ES-I3 (cell line): ENCODE data around the gene ORAI3.

Experiments
- H3K36me3 ChIP-seq: 2 replicates; pipeline ENCODE4 v1.6.1; 2013; ENCODE audit warnings: mild to moderate bottlenecking, low read length, control low read depth, moderate library complexity; ENCODE audit not compliant: insufficient read depth
- H3K4me1 ChIP-seq: 2 replicates; pipeline ENCODE4 v1.6.1; 2013; ENCODE audit warnings: mild to moderate bottlenecking, control low read depth, low read length; ENCODE audit not compliant: insufficient read depth
- H3K9ac ChIP-seq: 2 replicates; pipeline ENCODE4 v1.6.1; 2013; ENCODE audit warnings: low read depth, mild to moderate bottlenecking, low read length, moderate library complexity
- H3K9me3 ChIP-seq: 2 replicates; pipeline ENCODE4 v1.6.1; 2013; ENCODE audit warnings: mild to moderate bottlenecking, low read length, moderate library complexity; ENCODE audit not compliant: control insufficient read depth, insufficient read depth

The ORAI3 gene

DNA sequence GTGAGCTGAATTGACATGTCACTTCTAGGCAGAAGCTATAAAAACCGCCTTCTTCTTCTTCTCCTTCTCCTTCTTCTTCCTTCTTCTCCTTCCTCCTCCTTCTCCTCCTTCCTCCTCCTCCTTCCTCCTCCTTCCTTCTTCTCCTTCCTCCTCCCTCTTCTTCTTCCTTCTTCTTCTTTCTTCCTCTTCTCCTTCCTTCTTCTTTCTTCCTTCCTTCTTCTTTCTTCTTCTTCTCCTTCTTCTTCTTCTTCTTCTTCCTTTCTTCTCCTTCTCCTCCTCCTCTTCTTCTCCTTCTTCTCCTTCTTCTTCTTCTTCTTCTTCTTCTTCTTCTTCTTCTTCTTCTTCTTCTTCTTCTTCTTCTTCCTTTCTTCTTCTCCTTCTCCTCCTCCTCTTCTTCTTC, 30.3 kb upstream of the ORAI3 start:
- no peaks in the 10 kb centered on the region for H3K9me3 ChIP-seq
- no peaks in the 10 kb centered on the region for H3K36me3 ChIP-seq
- no peak overlapping the region for H3K9ac ChIP-seq
- H3K4me1 ChIP-seq = peaks cover 3% of the 10 kb centered on the region; the same call in 1 of the 2 replicates

DNA sequence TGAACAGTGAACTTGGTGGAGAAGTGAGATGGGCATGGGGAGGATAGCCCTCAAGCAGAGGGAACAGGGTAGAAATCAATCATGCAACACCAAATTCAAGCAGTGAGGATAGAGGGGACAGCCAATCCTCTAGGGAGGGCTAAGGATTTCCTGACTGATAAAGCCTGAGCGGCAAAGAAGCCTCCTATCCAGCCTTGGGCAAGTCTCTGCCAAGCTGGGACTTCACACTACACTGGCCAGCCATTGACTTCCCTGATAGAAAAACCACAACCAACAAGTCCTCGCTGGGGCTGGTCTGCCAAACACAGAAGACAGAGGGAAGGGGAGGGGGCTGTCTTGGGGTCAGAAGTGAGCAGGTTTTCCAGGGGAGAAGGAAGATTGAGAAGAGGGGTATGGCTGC, 28.0 kb upstream of the ORAI3 start:
- Histone ChIP-seq H3K4me1 (peaks cover 3% of the 10 kb centered on the region; the same call in 1 of the 2 replicates), H3K9ac (no peak overlapping the region)

DNA sequence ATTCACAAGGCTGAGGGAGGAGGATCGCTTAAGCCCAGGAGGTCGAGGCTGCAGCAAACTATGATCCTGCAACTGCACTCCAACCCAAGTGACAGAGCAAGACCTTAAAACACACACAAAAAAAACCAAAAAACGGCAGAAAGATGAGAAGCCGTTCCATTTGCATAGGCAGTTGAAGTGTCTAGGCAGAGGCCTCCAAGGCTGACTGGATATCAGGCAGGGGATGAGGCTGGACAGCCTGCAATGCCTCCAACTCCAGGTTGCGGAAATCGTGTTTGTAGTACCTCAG, 27.5 kb upstream of the ORAI3 start:
- H3K36me3 ChIP-seq = no peaks in the 10 kb centered on the region
- H3K4me1 ChIP-seq = no peaks in the 10 kb centered on the region; the same call in 1 of the 2 replicates
- peak overlapping the region; percentile 85; the same call in 1 of the 2 replicates for H3K9ac ChIP-seq
- no peaks in the 10 kb centered on the region for H3K9me3 ChIP-seq

More for the DNA sequence above, 28.0 kb upstream of the ORAI3 start:
- Histone ChIP-seq H3K36me3 (no peaks in the 10 kb centered on the region), H3K9me3 (no peaks in the 10 kb centered on the region)

DNA sequence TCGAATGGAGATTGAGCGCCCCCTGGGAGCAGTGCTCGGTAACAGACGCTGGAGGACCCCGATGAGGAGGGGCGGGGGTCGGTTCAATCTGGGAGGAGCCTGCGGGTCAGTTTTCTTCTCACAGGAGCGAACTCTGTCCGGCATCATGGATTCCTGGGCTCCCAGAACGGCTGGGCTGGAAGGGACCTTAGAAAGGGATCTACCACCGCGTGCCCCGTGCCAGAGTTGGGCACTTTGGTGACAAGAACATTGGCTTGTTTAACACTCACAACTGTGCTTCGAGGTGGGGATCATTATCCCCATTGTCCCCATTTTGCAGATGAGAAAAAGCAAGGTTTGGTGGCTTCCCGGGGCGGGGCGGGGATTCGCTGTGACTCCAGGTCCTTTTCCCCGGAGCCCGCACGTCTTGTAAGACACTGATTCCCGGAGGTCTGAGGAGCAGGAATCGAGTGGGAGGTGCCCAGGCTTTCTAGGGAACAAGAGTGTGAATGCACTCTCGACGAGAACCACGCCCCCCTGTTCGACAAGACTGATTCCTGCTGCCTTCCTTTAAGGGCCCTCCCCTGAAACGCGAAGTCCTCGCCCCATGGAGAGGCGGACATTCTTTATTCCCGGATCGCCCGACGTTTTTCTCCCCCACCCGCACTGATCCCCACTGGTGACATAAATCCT, 27.0 kb upstream of the ORAI3 start:
- no peaks in the 10 kb centered on the region for H3K36me3 ChIP-seq
- H3K9ac ChIP-seq = peak overlapping the region; percentile 85
- H3K9me3 ChIP-seq = no peaks in the 10 kb centered on the region
- no peaks in the 10 kb centered on the region; the same call in 1 of the 2 replicates for H3K4me1 ChIP-seq

DNA sequence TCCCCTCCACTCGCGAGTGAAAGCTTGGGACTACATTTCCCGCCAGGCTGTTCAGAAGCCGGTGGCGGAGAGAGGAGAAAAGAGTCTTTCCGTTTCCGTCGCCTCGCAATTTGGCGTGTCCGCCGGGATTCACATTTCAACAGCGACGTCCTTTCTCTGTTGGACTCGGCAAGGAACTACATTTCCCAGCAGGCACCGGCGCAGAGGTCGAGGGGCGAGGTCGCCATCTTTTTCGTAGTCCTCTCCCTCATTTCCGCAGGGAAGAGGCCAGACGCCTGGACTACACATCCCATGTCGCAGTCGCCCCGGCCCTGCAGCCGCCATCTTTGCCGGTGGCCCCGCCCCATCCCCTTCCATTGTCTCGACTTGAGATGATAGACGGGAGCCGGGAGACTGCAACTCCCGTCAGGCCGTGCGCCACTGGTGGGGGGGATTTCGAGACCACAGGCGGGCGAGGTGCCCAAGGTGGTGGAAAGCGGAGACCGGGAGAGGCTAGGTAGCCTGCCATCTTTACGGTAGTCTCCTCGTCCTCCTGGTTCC, 26.4 kb upstream of the ORAI3 start:
- H3K36me3 ChIP-seq = no peaks in the 10 kb centered on the region
- H3K9ac ChIP-seq = peak overlapping the region; percentile 85
- H3K4me1 ChIP-seq = no peaks in the 10 kb centered on the region; the same call in 1 of the 2 replicates
- no peaks in the 10 kb centered on the region for H3K9me3 ChIP-seq

DNA sequence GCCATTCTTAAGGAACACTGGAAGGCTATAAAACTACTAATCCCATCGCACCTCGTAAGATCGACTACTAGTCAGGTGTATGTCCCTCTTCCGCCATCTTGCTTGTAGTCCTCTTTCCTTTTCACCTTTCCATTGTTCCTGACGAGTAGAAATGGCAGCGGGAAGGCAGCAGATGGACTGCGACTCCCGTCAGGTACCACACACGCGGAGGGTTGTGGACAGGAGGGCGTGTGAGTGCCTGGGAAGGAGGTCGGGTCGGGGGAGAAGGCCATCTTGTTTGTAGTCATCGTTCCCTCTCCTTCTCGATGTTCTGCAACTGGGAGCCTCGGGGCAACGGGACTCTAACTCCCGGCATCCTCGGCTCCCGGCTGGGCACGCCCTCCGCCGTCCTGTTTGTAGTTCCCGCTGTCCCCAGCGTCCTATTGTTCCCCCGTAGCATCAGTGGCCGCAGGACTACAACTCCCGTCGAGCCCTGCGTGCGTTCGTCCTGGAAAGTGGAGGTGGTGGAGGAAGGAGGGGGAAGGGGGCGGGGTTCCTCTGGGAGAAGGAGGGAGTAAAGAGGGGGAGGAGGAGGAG, 25.8 kb upstream of the ORAI3 start:
- Histone ChIP-seq H3K9me3 (no peaks in the 10 kb centered on the region), H3K9ac (peak overlapping the region; percentile 65), H3K36me3 (no peaks in the 10 kb centered on the region), H3K4me1 (no peaks in the 10 kb centered on the region; the same call in 1 of the 2 replicates)

DNA sequence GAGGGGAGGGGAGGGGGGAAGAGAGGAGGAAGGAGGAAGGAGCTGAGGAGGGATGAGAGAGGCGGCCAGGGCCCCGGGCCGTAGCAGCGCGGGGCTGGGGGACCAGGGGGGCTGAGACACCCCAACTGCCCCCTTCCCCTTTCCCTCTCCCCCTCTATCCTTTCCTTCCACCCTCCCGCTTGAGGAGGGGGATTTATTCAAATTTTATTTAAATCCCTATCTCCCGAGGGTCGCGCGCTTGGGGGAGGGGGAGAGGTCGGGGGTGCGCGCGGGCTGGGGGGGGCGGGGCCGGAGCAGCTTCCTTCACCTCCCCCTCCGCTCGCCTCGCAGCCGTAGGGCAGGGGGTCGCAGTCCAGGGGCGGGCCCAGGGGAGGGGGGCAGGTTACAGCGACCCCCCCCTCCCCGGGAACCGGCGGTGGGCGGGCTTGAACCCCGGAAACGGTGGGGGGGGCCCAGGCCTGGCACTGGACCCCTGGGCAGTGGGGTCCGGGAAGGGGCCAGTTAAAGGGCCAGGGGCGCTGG, 25.3 kb upstream of the ORAI3 start, which contains the start of gene FBXL19:
FBXL19 (plus strand) TSS at position 19 of the 522 bp plus-strand sequence. CDS start 2,183 bp downstream, outside the sequence.
- no peaks in the 10 kb centered on the region for H3K36me3 ChIP-seq
- peak within 1 kb of the TSS; percentile 85 for H3K9ac ChIP-seq
- H3K4me1 ChIP-seq = no peaks in the 10 kb centered on the region; the same call in 1 of the 2 replicates
- H3K9me3 ChIP-seq = no peaks in the 10 kb centered on the region

DNA sequence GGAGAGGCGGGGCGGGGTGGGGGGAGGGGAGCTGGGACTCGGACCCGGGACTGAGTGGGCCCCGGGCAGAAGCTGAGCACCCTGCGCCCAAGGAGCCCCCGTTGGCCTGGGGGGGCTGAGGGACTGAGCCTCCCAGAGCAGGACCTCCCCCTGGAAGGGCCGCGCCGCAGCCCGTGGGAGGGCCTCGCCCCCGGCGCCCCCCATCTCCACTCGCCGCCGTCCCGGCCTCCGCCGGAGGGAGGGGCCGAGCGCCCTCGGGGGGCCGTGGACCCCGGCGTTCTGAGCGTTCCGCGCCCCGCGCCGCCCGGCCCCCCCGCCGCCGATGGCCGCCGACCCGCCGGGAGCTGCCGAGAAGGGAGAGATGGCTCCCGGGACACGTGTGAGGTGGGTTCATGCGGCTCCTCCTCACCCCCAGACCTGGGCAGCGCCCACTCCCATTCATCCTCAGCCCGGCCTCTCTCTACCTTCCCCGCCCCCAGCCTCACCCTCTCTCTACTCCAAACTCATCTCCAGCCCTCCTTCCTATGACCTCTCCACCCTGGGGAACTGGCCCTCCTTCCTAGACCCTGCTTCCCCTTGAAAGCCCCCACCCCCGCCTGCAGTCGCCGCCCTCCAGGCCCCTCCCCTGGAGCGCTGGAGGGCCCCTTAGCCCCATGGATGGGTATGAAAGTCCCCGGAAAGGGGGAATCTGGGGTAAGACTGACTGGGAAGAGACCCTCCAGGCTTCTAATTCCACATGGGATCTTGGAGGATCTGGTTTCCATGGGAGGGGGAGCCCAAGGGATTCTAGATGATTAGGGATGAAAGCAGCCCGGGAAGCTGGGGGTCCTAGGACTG, 24.6 kb upstream of the ORAI3 start:
- H3K36me3 ChIP-seq = no peaks in the 10 kb centered on the region
- no peaks in the 10 kb centered on the region; the same call in 1 of the 2 replicates for H3K4me1 ChIP-seq
- no peaks in the 10 kb centered on the region for H3K9me3 ChIP-seq
- peak overlapping the region; percentile 49 for H3K9ac ChIP-seq

DNA sequence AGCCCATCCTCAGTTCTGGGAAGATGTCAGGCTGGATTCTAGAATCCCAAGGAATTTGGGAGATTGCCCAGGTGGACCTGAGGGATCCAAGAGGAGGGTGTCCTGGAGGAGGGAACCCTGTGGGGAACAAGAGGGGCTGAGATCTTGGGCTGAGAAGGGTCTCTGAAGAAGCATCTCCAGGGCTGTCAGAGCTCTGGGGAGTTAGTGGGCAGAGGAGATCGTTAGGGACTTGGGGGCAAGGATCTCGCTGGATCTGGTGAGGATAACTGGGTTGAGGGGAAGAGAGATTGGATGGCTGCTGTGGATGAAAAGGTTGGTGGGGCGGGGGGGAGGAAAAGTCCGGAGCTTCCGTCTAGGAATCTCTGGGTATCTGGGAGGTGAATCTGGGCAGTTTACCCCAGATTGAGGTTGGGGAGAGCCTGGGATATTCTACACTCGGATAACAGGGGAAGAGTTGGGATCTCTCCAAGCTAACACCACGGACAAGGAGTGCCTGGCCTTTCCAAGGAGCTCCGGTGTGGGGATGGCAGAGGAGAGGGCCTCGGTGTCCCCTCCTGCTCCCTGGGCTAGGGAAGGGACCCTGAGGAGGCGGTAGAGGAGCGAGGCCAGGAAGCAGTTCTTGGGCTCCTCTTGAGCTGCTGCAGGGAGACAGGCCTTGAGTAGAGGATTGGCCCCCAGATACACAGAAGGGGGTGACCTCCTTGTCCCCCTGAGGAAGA, 23.8 kb upstream of the ORAI3 start:
- H3K4me1 ChIP-seq = no peaks in the 10 kb centered on the region; the same call in 1 of the 2 replicates
- peak overlapping the region; percentile 49; the same call in 1 of the 2 replicates for H3K9ac ChIP-seq
- no peaks in the 10 kb centered on the region for H3K36me3 ChIP-seq
- H3K9me3 ChIP-seq = no peaks in the 10 kb centered on the region

DNA sequence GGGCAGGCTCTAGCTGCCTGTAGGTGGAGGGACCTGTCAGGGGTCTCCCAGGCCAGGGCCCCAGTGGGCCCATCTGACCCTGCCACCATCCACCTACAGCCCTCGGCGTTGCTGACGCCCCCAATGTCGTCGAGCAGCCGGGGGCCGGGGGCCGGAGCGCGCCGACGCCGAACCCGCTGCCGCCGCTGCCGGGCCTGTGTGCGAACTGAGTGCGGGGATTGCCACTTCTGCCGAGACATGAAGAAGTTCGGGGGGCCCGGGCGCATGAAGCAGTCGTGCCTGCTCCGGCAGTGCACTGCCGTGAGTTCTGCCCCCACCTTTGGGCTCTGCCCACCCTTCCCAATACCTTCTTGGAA, 23.3 kb upstream of the ORAI3 start:
- no peaks in the 10 kb centered on the region for H3K9me3 ChIP-seq
- H3K4me1 ChIP-seq = no peaks in the 10 kb centered on the region; the same call in 1 of the 2 replicates
- H3K36me3 ChIP-seq = no peaks in the 10 kb centered on the region
- no peak overlapping the region for H3K9ac ChIP-seq

DNA sequence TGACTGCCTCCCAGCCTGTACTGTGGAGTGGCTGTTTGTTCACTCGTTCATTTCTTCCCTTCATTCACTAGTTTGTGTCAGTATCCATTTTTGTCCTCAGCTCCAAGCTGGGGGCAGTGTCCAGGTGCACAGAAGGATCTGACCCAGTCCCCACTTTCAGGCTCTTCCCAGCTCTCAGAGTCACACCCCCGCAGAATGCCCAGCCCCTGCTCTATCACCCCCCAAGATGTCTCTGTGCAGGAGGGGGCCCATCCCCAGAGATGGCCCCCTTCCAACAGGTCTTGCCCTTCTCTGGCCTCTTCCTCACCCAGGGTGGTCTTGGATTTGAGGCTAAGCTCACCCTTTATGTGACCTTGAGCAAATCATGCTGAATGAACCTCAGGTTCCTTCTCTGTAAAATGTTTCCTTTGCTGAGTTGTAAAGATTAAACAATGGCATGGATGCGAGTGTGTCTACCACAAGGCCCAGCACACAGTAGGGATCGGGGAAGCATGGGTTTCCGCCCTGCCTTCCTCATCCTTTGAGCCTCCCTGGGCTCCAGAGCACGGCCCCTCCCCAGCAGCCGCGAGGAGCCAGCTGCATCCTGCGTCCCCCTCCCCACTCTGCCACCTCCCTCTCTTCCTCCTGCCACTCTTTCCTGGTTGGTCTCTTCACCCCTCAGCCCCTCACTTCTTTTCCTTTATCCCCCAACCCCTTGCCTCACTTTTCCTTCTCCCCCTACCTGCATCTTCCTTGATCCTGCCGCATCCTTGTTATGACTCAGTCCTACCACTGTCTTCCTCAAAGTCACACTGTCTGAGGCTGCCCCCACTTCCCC, 22.7 kb upstream of the ORAI3 start:
- Histone ChIP-seq H3K9ac (no peak overlapping the region), H3K9me3 (no peaks in the 10 kb centered on the region), H3K36me3 (no peaks in the 10 kb centered on the region), H3K4me1 (no peaks in the 10 kb centered on the region; the same call in 1 of the 2 replicates)

DNA sequence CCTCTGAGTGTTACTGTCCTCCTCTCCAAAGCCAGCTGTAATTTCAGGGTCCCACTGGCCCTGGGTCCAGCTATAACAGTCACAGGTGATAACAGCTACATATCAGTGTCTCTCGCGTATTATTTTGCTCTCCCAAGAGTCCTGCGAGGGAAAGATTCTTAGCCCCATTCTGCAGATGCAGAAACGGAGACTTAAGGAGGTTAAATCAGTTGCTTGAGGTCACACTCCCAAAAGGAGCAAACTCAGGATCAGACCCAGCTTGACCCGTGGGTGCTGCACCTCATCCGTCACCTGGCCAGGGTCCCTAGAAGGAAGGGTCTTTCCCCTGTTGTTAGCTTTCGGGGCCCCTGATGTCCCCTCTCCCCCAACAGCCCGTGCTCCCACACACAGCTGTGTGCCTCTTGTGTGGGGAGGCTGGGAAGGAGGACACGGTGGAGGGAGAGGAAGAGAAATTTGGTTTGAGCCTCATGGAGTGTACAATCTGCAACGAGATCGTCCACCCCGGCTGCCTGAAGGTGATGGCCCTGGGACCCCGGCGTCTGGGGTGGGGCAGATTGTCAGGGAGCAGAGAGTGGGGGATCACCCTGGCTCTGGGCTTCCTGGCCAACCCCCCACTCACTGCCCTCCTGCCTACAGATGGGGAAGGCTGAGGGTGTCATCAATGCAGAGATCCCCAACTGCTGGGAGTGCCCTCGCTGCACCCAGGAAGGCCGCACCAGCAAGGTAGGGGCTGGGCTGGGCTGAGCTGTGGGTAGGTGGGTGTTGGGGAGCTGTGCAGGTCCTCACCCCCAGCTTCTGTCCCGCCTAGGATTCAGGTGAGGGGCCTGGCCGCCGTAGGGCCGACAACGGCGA, 21.7 kb upstream of the ORAI3 start:
- H3K9ac ChIP-seq = no peak overlapping the region

More for the DNA sequence above, 21.7 kb upstream of the ORAI3 start:
- no peaks in the 10 kb centered on the region for H3K9me3 ChIP-seq
- H3K36me3 ChIP-seq = no peaks in the 10 kb centered on the region
- no peaks in the 10 kb centered on the region; the same call in 1 of the 2 replicates for H3K4me1 ChIP-seq
